Activated gamma-delta T cell treated with anti-CD3 and anti-CD28 coated beads, Interleukin-2, amount 50 U/mL, for 16 hours (primary cell): ENCODE results near the gene GFRA3.
"Not testable (repeated sequence)": the region's sequence is repeated elsewhere in the genome, so short reads cannot be mapped to it uniquely, and the experiment has no call there.

Experiments
- DNase-seq: peaks from one replicate; pipeline ENCODE4 v3.0.0-alpha.2; 2020; ENCODE audit warnings: low read depth

GFRA3 gene, protein sequence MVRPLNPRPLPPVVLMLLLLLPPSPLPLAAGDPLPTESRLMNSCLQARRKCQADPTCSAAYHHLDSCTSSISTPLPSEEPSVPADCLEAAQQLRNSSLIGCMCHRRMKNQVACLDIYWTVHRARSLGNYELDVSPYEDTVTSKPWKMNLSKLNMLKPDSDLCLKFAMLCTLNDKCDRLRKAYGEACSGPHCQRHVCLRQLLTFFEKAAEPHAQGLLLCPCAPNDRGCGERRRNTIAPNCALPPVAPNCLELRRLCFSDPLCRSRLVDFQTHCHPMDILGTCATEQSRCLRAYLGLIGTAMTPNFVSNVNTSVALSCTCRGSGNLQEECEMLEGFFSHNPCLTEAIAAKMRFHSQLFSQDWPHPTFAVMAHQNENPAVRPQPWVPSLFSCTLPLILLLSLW

DNA sequence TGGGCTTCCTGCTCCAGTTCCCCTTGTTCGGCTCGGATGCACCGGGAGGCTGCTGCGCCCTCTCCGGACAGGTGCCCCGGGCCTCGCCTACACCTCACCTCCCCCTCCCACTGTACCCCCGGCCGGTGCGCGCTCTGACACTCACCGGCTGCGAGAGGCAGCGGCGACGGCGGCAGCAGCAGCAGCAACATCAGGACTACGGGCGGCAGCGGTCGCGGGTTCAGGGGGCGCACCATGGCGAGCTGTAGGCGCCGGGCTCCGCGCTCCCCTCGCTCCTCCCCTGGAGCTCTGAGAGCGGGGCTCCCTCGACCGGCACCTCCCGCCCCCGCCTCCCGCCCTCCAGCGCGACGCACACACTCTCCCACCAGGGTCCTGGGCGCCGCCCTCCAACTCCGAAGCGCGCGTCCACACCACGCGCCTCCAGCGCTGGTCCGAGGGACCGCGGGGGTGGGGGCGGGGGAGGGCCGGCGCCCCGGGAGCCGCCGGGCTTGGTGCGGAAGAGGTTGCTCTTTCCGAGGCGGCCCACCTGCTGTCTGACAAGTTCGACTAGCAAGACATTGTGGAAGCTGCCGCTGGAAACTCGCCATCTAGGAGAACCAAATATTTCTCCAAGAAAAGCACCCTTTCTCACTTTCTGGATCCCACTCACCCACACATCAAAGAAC is at the start of gene GFRA3:
GFRA3 (minus strand) TSS at position 433 of the 665 bp plus-strand sequence; CDS start at position 236, 197 bp downstream.
- DNase-seq = no peak

DNA sequence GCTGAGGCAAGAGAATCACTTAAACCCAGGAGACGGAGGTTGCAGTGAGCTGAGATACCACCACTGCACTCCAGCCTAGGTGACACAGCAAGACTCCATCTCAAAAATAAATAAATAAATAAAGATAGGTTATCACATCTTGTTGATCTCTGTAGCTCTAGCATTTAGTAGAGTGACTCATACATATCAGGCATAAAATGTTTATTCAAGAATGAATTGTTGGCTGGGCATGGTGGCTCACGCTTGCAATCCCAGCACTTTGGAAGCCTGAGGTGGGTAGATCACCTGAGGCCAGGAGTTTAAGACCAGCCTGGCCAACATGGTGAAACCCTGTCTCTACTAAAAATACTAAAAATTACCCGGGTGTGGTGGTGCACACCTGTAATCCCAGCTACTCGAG is 43.8 kb upstream of the GFRA3 start:
- DNase-seq = not testable (repeated sequence)

DNA sequence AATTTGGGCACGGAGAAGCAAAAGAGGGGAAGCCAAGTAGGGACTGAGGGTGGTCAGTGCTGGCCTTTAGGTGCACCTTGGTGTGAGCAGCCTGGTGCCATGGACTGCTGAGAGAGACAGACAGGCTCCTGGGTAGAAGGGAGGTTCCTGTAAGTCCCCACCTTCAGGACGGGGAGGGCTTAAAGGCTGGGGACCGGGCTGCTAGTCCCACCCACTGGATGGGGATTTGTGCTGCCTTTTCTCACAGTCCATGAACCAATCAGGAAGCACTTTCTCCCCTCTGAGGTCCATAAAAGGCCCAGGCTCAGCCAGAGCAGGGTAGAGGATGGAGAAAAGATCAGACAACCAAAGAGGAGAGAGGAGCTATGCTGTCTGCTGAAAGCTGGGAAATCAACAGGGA is 41.9 kb upstream of the GFRA3 start:
- DNase-seq = no peak

DNA sequence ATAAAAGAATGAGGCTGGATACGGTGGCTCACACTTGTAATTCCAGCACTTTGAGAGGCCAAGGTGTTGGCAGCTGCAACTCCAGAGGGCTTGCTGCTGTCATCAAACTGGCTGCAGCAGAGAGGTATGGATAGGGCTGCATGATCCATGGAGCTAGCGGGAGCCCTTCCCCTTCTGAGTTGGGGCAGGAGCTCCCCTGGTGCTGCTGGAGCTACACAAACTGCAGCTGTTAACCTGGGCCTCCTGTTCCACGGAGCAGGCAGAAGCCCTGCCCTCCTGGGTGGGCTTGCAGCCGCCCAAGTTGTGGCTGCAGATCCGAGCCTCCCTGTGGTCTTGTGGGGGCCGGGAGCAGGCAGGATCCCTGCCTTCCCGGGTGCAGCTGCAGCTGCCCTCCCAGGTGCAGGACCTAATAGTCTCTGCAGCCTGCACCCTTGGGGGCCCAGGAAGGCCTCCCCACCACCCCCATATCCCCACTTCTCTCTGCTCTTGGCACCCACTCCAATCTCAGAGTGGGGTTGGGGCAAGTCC is 41.4 kb upstream of the GFRA3 start:
- no peak for DNase-seq

DNA sequence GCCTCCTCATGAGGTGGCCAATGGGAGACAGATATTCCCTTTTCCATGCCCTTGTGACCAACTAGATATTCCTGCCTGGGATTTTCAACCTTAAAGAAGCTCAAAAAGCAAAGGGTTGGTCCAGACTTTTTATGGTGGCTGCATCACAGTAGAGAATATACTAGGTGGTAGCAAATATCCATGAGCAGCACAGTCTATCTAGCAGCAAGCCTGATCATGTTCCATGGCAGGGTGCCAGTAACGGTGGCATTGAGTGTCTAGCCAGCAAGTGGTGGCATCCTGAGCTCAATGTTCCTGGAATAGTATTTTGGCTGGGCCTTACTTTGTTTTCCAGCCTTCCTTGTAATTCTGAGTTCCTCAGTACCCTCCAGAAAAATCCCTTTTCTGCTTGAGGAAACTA is 31.4 kb upstream of the GFRA3 start:
- no peak for DNase-seq

DNA sequence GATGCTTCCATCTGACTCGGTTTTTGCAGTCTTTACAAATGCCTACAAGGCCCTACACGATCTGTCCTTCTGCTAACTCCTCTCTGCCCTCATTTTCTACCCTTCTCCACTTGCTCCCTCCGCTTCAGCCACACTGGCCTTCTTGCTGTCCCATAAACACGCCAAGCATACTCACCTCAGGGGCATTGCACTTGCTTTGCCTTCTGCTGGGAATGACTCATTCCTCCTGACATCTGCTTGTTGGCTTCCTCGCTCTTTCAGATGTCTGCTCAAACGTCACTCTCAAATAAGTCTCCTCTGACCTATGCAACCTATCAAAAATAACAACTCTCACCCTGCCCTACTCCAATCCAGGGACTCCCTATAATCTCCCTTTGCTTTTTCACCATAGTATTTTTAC is 29.0 kb upstream of the GFRA3 start:
- no peak for DNase-seq

DNA sequence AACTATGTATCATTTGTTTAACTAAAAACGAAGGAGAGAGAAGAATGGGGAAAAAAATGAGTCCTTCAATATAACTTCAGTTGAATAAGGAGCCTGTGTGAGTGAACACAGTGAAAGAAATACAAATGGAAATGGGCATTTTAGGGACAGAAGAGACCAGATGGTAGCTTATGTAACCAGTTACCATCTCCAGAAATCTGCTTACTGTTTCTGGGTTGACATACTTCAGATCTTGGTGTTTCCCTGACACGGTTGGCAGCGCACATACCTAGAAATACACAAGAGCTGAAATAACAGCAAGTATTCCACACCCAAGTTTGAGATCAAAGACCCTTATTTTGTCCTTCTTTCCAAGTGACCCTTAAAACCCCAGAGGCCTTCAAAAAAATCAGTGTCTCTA is 14.9 kb upstream of the GFRA3 start:
- no peak for DNase-seq

DNA sequence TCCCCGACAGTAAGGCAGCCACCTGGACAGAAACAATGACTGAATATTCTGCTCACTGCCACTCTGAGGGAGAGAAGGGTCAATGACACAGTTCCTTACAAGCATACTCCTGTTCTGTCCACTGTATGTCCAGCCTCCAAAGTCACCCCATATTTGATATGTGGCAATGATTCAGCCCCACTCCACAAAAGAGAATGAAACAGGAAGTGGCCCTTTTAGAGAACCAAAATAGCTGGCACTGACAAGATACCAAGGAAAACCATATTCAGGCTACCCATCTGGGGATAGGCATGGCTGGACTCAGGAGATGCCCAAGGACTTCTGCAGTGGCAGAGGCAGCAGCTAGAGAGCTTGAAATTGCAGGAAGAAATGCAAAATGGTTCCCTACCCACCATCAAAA is 12.8 kb upstream of the GFRA3 start:
- no peak for DNase-seq

DNA sequence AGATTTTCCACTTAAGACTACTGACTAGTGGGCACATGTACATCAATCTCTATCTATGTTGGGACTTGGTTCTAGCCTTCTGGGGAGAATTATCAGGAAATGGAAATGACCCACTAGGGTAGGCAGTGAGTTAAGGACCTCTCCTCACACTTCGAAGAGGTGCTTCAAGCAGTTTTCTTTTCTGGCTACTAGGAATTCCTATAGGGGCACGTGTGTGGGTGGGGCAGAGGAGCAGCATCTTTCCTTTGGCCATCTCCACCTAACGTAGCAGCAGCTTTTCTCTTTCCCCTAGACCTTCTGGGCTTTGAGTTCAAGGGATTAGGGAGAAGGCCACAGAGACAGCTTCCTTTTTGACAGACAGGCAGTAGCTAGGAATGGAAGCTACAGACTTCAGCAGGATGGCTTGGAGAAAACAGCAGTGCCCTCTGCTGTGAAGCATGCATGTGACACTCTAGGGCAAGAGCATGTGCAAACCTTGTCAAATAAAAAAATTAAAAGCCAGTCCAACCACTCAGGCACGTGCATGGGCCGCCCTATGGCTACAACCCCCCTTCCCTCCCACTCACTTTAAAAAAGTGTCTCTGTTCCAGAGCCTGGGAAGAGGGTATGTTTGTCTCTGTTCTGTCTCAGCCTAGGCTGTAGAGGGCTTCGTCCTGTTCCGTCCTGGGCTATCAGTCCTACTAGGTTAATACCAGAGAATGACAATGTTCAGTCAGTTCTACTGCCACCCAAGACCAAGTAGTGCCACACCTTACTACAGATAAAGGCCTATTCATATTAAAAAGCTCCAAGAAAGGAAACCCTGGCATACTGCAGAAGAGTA is 8.7 kb upstream of the GFRA3 start:
- DNase-seq = no peak

DNA sequence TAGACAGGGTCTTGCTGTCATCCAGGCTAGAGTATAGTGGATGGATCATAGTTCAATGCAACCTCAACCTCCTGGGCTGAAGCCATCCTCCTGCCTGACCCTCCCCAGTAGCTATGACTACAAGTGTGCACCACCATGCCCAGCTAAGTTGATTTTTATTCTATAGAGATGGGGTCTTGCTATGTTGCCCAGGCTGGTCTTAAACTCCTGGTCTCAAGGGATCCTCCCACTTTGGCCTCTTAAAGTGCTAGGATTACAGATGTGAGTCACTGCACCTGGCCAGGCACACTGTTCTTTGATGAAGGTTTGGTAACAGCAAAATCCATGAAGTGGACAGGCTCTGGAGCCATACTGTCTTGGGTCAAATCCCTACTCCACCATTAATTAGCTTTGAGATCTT is 6.5 kb upstream of the GFRA3 start:
- DNase-seq = no peak

DNA sequence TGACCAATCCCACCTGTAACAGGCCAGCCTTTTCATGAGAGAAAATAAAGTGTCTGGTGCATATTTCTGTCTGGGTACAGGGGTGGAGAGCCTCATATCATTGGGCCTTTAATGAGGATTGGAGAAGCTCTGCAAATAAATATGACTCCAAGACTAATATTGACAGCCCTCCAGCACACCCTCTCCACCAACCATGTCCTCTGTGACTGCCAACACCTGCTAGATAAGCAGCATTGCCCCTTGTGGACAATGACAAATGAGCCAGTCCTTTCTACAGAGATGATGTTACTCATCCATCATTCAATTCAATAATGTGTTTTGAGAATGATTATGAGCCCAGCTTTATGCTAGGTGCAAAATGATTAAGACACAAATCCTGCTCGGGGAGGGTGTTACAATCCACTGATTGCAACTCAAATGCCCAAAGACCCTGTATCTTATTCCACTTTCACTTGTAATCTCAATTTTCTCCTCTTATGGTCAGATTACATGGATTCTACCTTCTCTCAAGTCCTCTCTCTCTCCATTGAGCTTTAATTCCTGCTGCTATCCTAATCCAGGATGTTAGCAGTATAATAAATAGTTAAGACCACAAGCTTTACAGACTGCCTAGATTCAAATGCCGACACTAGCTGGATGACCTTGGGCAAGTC is 2.1 kb upstream of the GFRA3 start:
- no peak for DNase-seq

DNA sequence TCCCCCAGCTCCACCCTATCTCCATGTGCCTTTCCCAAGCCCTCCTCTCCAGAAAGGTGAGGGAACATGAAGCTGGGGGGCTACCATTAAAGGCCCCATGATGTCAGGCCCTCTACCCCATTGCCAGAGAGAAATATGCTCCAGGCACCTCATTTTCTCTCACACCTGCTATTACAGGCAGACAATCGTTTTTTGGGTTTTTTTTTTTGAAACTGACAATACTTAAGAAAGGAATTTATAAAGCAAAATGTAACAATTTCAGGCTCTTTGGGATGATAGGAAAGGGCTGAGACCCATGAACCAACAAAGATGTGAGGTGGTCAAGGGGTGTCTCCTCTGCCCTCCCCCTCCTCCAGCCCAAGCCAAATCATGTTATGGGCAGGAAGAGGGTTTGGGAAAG is 1.5 kb upstream of the GFRA3 start:
- no peak for DNase-seq

DNA sequence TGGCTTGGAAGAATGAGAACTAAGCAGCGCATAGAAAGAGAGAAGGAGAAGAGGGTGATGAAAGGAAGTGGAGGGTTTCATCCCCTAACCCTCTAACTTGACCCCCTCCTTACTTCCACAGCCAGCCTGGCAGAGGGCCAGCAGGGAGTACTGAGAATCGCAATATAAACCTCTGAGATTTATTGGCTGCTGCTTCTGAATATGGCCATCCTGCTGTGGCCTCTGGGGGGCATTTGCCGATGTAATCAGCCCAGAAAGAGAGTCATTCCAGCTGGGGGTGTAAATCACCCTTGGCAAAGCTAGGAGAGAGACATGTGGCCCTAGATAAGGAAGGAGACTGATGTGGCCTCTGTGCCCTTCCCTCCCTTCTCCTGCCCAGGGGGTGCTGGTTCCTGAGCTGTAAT is 960 bp upstream of the GFRA3 start:
- DNase-seq = no peak

DNA sequence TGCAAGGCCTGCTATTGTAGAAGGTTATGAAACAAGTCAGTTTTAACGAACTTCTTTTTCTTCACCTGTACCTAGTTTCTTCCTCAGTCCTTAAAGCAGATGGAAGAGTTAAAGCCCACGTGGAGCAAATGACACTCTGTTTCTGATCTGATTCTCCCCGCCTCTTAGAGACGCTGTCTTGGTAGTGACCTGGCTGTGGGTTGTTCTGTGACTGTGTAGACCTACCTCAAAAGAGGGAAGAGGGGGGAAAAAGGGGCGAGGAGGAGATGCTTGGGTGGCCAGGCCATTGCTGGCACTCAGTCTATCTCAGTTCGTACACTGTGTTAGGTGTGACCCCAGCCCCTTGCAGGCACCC is 610 bp downstream of the GFRA3 start:
- no peak for DNase-seq

DNA sequence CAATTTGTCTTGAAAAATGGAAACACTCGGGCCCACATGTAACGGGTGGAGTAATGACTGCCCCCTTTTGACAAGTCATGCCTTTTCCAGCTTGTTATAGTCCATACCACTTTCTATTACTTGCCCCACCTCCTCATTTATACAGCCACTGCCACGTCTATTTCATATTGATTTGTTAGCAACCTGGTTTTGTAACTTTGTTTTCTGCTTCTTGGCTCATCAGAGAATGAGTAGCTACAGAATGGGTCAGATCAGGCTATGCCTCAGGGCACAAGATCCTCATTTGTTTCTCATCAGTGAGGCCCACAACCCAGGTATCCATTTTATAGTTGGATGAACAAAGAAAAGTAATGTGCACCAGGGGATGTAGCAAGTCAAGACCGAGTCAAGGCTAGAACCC is 1.7 kb downstream of the GFRA3 start:
- DNase-seq = no peak

DNA sequence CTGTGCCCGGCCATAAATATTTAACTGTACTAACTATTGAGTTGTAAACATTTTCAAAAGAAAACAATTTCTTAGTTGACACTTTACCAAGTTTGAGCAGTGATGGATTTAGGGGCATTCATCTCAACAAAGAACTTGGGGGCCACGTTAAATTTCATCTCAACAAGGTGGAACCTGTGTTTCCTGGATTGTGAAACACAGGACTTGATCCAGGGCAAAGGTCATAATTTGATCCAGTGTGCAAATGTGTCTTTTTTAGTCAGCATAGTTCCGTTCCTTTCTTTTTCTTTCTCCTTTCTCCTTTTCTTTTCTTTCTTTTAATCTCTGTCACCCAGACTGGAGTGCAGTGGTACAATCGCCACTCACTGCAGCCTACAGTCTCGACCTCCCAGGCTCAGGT is 3.1 kb downstream of the GFRA3 start:
- DNase-seq = no peak

DNA sequence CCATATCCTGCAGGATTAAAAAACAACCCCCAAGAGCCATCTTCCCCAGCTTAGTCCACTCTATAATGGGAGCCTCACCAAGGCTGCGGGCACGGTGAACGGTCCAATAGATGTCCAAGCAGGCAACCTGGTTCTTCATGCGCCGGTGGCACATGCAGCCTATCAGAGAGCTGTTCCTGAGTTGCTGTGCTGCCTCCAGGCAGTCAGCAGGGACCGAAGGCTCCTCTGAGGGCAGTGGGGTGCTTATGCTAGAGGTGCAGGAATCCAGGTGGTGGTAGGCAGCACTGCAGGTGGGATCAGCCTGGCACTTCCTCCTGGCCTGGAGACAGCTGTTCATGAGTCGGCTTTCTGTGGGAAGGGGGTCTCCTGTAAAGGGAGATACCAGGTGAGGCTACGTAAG is 10.2 kb downstream of the GFRA3 start:
- no peak for DNase-seq

DNA sequence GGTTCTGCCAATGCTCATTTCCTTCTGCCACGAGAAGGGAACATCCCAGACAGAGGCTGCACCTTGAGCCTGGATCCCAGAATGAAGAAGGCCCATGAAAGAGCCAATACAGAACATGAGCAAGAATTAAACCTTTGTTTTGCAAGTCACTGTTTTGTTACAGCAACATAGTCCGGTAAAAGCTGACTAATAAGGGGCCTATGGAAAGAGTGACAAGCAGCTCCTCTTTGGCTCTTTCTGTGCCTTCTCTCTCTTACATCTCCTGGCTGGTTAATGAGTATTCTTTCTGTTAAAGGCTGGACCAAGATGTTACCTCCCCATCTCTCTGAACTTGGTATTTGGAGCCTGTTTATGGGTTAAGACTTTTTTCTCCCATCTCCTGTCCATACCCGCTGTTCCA is 10.8 kb downstream of the GFRA3 start:
- no peak for DNase-seq

DNA sequence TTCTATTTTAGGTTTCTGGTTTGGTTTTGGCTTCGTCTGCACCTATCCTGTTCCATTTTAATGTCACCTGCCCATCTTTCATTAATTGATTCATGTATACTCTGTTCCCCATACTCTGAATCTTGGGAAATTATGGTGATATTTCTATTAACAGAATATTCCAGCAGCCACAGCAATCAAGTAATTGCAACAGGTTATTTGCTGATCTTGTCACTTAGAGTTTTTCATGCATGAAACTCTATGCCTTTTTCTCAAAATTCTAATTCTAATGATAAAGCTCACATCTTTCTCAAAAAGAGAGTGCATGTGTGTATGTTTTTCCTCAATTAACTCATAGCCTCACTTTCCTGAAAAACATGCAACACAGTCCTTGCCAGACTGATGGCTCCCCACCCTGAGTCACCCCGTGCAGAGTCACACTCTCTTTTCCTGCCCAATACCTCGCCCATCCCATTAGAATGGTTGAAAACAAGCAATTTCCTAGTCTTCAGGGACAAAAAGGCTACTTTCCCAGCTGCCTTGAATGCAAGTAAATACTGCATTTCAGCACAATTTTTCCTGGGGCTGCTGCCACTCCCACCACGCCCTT is 15.6 kb downstream of the GFRA3 start:
- DNase-seq = no peak

DNA sequence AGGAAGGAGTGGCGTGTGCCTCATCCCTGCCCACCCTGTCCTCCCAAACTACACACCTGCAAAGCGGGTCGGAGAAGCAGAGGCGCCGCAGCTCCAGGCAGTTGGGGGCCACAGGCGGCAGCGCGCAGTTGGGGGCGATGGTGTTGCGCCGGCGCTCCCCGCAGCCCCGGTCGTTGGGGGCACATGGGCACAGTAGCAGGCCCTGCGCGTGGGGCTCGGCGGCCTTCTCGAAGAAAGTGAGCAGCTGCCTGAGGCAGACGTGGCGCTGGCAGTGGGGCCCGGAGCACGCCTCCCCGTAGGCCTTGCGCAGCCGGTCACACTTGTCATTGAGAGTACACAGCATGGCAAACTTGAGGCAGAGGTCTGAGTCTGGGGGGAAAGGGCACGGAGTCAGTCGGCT is 16.8 kb downstream of the GFRA3 start:
- DNase-seq = no peak

DNA sequence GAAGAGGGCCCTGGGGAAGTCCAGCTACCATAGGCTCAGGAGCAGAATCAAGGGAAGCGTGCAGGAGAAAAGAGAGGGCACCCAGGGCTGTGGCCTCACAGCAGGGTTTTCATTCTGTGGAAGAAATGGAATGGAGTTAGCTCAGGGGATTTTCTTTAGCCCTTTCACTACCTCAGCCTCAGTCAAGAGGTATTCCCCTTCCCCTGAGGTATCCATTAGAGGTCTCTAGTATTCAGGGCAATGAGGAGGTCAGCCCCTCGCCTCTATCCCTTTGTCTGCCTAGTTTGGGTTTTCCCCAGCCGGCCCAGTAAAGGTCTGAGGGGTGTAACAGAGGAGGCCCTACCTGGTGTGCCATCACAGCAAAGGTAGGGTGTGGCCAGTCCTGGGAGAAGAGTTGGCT is 21.5 kb downstream of the GFRA3 start:
- no peak for DNase-seq

DNA sequence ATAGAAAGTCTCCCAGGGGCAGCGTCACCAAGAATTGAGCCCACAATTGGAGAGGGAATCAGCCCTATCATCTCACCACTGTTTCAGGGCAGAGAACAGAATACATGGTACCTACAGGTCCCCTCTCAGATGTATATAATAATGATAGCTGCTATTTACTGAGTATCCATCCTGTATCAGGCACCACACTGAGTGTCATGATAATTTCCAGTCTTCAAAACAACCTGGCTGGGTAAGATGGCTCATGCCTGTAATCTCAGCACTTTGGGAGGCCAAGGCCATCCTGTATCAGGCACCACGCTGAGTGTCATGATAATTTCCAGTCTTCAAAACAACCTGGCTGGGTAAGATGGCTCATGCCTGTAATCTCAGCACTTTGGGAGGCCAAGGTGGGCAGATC is 26.6 kb downstream of the GFRA3 start:
- DNase-seq = not testable (repeated sequence)
